A673 (cell line): ENCODE data around the gene ABHD16B. TPM values are rescaled to one million over a fixed set of nuclear protein-coding genes. Genes with fewer than 3 reads are reported as not detected.

ENCODE experiments used
- BruUV-seq: library from RNA; stranded (reverse); fragments of 400-500 nt; replicated peaks from 2 replicates; lab custom pipeline; 2021; lab: Mats Ljungman, UMichigan
- CTCF ChIA-PET: fragments of 300-600 bp; sonication (Branson Sonifier 250); formaldehyde crosslinking; loops from one replicate; lab custom pipeline; 2022; ENCODE audit warnings: antibody characterized with exemption; lab: Charles Lee
- POLR2A ChIA-PET: fragments of 300-600 bp; sonication (Branson Sonifier 250); formaldehyde crosslinking; loops from one replicate; lab custom pipeline; 2022; ENCODE audit warnings: antibody characterized with exemption; ENCODE audit not compliant: low non-redundant PET; lab: Charles Lee
- DNase-seq: peaks from one replicate; pipeline ENCODE4 v3.0.0-alpha.2; 2015; ENCODE audit warnings: low spot score
- H3K27ac ChIP-seq: fragments of 200-600 bp; sonication (generic); 2 replicates; pipeline ENCODE4 v1.5.1; 2016; ENCODE audit warnings: mixed run types, low read depth, mild to moderate bottlenecking, mixed read lengths, antibody characterized with exemption, low read length; ENCODE audit not compliant: poor library complexity, severe bottlenecking
- H3K27me3 ChIP-seq: fragments of 200-600 bp; sonication (generic); replicated peaks from 2 replicates; pipeline ENCODE4 v1.6.1; 2017; ENCODE audit warnings: mixed run types, low read depth, mild to moderate bottlenecking, mixed read lengths, antibody characterized with exemption, low read length; ENCODE audit not compliant: insufficient read depth, poor library complexity
- H3K36me3 ChIP-seq: fragments of 200-600 bp; sonication (generic); 2 replicates; pipeline ENCODE4 v1.6.1; 2016; ENCODE audit warnings: mixed run types, mild to moderate bottlenecking, mixed read lengths, antibody characterized with exemption, low read length; ENCODE audit not compliant: insufficient read depth, poor library complexity, severe bottlenecking
- H3K4me1 ChIP-seq: fragments of 200-600 bp; sonication (generic); 2 replicates; pipeline ENCODE4 v1.6.1; 2017; ENCODE audit warnings: mixed run types, mild to moderate bottlenecking, mixed read lengths, antibody characterized with exemption, low read length; ENCODE audit not compliant: insufficient read depth, poor library complexity, severe bottlenecking
- H3K4me3 ChIP-seq: fragments of 200-600 bp; sonication (generic); 2 replicates; pipeline ENCODE4 v1.5.1; 2016; ENCODE audit warnings: low read depth, mixed run types, mild to moderate bottlenecking, mixed read lengths, low read length; ENCODE audit not compliant: poor library complexity, severe bottlenecking
- H3K9me3 ChIP-seq: fragments of 200-600 bp; sonication (generic); 2 replicates; pipeline ENCODE4 v1.6.1; 2016; ENCODE audit warnings: mixed run types, low read depth, mild to moderate bottlenecking, mixed read lengths, antibody characterized with exemption, low read length; ENCODE audit not compliant: poor library complexity, severe bottlenecking
- EZH2 ChIP-seq: fragments of 200-600 bp; sonication (generic); IDR thresholded peaks from 2 replicates; pipeline ENCODE4 v1.6.1; 2017; ENCODE audit warnings: borderline replicate concordance, low read depth, mild to moderate bottlenecking, mixed read lengths, antibody characterized with exemption, low read length; ENCODE audit not compliant: poor library complexity, severe bottlenecking
- intact Hi-C: fragments of 100-400 bp; cut with micrococcal nuclease; formaldehyde crosslinking; loops from one replicate; pipeline ENCODE4 v1.10.0; 2022; ENCODE audit not compliant: unreplicated experiment
- total RNA-seq: library from RNA; stranded (reverse); gene quantifications from 2 replicates; pipeline ENCODE4 v1.2.3, GENCODE V29; 2021
- TF ChIP-seq, protein P1 (sequence below): fragments of 300-800, 200-600 bp; sonication (generic); conservative IDR thresholded peaks from 2 replicates; pipeline ENCODE4 v1.5.1; 2017; ENCODE audit warnings: low read depth, mild to moderate bottlenecking, antibody characterized with exemption, low read length, moderate library complexity, mixed read lengths

ABHD16B gene
- total RNA-seq, 1 experiment from 2014 or later, result not detected

DNA sequence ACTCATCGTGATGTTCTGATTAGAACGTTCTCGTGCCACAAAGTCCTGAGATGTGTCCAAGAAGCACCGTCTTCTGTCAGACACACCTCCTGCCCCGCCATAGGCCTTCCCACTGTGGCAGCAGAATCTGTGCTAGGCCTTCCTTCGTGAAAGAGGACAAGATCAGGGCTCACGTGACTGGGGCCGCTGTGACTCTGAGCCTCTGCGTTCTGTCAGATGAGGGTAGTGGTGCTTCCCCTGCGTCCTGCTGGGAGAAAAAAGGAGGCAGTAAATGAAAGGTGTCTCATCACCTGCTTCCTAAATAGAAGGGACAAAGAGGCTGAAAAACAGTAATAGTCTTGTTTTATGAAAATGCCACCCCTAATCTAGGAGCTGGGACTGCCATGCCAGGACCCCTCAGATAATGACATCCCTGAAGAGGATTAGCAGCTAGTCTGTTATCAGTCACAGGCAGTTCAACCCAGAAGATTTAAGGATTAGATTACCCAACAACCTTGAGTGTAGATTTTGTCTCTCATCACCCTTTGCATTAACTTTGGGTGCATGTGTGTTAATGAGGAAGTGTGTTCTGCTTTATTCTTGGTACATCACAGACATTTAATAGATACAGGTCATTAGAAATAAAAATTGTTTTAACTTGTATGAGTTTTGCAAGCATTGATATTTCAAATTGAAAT, 37.7 kb downstream of the ABHD16B start:
- Histone ChIP-seq H3K36me3 (no peaks in the 10 kb centered on the region), H3K9me3 (no peaks in the 10 kb centered on the region), H3K27me3 (no peaks in the 10 kb centered on the region), H3K4me1 (peaks cover 9% of the 10 kb centered on the region), H3K27ac (no peak overlapping the region), H3K4me3 (no peak overlapping the region)
- no peak for TF ChIP-seq EZH2
- TF ChIP-seq, protein P1, sequence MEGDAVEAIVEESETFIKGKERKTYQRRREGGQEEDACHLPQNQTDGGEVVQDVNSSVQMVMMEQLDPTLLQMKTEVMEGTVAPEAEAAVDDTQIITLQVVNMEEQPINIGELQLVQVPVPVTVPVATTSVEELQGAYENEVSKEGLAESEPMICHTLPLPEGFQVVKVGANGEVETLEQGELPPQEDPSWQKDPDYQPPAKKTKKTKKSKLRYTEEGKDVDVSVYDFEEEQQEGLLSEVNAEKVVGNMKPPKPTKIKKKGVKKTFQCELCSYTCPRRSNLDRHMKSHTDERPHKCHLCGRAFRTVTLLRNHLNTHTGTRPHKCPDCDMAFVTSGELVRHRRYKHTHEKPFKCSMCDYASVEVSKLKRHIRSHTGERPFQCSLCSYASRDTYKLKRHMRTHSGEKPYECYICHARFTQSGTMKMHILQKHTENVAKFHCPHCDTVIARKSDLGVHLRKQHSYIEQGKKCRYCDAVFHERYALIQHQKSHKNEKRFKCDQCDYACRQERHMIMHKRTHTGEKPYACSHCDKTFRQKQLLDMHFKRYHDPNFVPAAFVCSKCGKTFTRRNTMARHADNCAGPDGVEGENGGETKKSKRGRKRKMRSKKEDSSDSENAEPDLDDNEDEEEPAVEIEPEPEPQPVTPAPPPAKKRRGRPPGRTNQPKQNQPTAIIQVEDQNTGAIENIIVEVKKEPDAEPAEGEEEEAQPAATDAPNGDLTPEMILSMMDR, result no peak
- BruUV-seq, result no TSS peak
- intact Hi-C loops, result no loop called here
- DNase-seq, result no peak
- ChIA-PET POLR2A (no interaction called here), CTCF (no interaction called here)

DNA sequence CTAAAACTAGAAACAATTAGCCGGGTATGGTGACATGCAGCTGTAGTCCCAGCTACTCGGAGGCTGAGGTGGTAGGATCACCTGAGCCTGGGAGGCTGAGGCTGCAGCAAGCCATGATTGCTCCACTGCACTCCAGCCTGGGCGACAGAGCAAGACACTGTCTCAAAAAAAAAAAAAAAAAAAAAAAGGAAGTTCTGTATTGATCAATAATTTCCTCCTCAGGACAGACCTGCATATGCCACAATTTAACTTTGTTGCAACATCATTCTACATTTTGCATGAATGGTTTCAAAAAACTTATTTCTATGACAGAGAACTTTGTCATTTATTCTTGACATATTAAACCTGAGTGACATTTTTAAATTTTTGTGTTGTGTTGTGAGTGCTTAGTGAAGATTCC, 39.1 kb downstream of the ABHD16B start:
- DNase-seq, result no peak
- peaks cover 9% of the 10 kb centered on the region for H3K4me1 ChIP-seq
- no peak overlapping the region for H3K4me3 ChIP-seq
- TF ChIP-seq, protein P1, result no peak
- TF ChIP-seq EZH2, result no peak
- intact Hi-C loops, result no loop called here
- POLR2A ChIA-PET, result no interaction called here
- no peaks in the 10 kb centered on the region for H3K9me3 ChIP-seq
- no peaks in the 10 kb centered on the region for H3K27me3 ChIP-seq
- CTCF ChIA-PET, result no interaction called here
- no peak overlapping the region for H3K27ac ChIP-seq
- H3K36me3 ChIP-seq, result no peaks in the 10 kb centered on the region
- BruUV-seq, result no TSS peak

DNA sequence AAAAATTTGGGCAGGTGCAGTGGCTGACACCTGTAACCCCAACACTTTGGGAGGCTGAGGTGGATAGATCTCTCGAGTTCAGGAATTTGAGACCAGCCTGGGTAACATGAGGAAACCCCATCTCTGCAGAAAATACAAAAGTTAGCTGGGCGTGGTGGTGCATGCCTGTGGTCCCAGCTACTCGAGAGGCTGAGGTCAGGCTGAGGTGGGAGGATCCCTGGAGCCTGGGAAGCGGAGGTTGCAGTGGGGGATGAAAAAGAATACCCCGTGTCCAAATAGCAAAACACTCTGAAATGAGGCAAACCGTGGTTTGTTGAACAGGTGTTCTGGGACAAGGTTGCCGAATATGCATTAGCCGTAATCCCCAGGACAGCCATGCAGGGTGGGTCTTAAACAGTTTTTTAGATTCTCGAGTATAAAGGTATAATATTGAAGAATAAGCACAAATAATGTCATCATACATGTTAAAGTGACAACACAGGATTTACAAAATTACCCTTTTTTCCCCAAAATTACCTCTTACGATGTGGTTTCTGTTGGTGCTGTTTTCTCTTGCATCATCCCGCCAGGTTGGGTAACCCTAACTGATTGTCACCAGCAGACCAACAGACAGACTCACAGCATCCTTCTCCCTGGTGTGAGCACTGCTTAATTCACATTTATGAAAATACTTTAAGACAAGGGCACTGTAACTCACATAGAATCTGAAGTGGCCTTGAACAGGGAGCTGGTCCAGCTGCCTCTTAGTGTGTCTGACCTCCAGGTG, 42.7 kb downstream of the ABHD16B start:
- no TSS peak for BruUV-seq
- DNase-seq, result no peak
- ChIA-PET CTCF (no interaction called here), POLR2A (no interaction called here)
- TF ChIP-seq, protein P1, result no peak
- TF ChIP-seq EZH2, result no peak
- H3K27me3 ChIP-seq, result no peaks in the 10 kb centered on the region
- no peaks in the 10 kb centered on the region for H3K9me3 ChIP-seq
- no peak overlapping the region for H3K27ac ChIP-seq
- no peak overlapping the region for H3K4me3 ChIP-seq
- intact Hi-C loops, result no loop called here
- no peaks in the 10 kb centered on the region for H3K4me1 ChIP-seq
- H3K36me3 ChIP-seq, result no peaks in the 10 kb centered on the region
